GM19468 (cell line): ENCODE data around the gene C6orf89.

Source experiments
- ATAC-seq: cut with Tn5 transposase; IDR thresholded peaks from one replicate; pipeline ENCODE4 v1.9.1; 2021; ENCODE audit warnings: mild to moderate bottlenecking, moderate library complexity, moderate number of reproducible peaks; ENCODE audit not compliant: unreplicated experiment; ENCODE audit errors: extremely low read depth

C6orf89 gene

DNA sequence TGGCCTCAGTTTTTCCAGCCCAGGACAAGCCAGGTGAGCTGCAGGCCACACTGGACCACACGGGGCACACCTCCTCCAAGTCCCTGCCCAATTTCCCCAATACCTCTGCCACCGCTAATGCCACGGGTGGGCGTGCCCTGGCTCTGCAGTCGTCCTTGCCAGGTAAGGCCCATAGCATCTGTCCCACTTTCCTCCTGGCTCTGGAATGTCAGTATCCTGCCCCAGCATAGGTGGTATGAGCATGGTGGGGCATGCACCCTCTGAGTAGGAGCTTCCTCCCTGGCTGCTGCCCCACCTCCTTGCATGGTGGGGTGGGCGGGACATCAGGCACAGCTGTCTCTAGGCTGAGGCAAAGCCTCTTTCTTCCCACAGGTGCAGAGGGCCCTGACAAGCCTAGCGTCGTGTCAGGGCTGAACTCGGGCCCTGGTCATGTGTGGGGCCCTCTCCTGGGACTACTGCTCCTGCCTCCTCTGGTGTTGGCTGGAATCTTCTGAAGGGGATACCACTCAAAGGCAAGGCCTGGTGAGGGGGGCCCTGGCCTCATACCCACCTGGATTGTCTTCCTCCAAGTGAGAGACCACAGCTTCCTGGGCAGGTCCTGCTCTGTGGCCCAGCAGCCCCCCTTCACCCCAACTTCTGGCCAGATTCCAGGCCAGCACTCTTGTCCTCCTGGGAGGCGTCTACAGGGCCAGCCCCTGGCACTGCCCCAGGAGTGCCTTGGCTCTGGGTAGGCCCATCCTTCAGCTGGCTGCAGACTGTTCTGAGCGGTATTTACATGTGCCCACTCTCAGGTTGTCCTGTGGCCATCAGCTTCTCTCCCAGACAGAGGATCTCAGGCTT is 77.9 kb downstream of the C6orf89 start:
- ATAC-seq, result no peak

DNA sequence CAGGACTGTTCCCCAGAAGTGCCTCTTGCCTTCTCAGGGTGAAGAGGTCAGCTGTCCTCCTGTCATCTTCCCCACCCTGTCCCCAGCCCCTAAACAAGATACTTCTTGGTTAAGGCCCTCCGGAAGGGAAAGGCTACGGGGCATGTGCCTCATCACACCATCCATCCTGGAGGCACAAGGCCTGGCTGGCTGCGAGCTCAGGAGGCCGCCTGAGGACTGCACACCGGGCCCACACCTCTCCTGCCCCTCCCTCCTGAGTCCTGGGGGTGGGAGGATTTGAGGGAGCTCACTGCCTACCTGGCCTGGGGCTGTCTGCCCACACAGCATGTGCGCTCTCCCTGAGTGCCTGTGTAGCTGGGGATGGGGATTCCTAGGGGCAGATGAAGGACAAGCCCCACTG is 78.6 kb downstream of the C6orf89 start:
- ATAC-seq, result no peak

GRCh38 chr6:36964908-36965307 is 79.2 kb downstream of the C6orf89 start:
- no peak for ATAC-seq

DNA sequence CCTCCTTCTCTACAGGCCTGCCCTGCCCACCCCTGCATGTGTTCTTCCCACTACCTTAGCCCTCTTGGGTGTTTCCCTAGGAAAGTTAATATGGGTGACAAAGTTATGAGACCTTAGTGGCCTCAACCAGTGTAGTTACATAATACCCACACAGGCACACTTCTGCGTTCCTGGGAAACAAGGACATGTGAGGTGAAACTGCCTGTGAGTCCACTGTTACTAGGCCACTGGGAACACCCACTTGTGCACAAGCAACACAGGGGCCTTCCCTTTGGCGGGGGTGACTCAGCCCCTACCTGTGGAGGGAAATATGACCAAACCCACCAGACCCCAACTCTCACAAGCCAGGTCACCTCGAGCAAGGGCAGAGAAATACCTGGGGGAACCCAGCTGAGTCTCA is 81.5 kb downstream of the C6orf89 start:
- no peak for ATAC-seq

DNA sequence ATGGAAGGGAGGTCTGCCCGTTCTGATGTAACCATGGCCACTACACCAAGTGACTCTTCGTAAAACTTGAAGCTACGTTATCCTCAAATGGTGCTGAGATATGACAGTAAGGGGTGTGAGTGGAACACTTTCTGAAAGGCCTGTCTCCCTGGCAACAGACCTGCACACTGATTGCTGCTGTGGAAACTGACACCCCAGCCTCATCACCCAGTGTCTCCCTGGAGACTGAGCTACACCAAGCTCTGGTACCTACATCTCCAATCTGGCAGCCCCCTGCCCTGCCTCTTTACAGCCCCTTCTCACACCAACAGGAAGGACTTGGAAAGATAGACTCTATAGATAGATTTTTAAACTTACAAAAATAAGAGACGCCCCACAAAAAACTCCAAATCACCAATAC is 82.0 kb downstream of the C6orf89 start:
- no peak for ATAC-seq

- ATAC-seq, result no peak
These were observed 82.7 kb downstream of the C6orf89 start for GRCh38 chr6:36968266-36968977.

- ATAC-seq, result no peak
These were observed 83.5 kb downstream of the C6orf89 start for GRCh38 chr6:36969240-36969691.

DNA sequence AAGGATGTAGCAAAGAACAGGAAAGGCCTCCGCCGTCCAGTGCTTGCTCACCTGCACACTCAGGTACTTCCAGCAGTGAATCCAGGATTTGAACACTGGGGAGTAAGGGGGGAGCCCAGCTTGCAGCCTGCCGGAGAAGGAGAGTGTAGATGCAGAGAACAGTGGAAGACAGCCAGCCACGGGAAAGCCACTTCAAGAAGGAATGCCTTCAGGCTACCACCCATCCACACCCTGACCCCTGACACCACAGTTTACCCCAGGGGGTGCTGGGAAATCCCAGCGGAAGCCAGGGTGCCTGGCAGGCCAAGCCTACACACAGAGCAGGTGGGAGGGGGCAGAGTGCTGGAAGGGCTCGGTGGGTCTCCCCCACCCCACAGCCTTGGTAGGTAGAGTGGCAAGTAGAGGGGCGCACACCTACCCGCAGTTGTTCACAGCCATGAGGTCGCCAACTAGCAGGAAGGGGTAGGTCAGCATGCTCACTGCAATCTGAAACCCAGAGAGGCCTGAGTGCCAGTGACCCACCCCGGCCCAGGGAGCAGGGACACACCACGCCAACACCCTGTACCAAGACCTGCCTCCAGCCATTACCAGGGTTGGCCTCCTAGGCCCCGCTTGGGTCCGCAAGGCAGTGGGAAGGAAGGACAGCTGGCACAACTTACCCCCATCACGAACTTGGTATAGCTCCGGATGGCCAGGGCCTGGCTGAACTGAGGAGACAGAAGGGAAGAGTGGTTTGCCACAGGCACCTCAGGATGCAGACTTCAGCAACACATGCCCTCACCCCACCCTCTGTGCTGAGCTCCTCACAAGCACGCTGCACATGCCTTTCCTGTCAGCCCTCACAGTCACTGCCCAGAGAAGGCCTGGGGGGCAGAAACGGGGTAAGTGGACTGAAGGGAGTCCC is 84.5 kb downstream of the C6orf89 start:
- ATAC-seq, result no peak

GRCh38 chr6:36970892-36971842 is 85.4 kb downstream of the C6orf89 start:
- no peak for ATAC-seq

DNA sequence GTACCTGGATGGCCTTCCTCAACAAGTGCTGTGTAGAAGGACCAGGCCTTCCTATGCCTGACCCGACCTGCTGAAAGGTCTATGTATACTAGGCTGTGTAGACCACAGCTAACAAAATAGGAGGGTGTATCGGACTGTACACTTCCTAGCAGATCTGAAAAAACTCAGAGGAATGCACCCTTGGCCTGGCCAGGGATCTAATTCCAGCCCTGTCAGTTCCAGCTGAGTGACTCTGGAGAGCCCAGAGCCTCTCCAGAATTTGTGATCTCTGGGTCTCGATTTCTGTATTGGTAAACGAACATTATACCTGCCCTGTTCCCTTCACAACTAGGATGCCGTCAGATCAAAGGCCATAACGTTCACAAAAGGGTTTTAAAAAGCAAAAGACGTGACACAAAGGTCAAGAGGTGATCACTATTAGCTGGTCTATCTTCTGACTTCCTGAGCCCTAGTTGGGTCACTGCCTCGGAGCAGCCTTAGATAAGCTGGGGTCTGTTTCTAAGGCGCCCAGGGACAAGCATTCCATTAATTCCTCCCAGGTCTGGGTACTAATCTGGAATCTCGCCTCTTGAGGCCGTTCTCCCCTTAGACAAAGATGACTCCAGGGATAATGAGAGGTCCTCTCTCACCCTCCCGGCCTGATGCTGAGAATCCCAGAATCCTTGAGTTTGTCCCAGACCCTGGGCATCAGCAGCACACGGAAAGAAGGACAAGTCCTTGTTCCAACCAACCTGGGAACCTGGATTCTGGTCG is 86.3 kb downstream of the C6orf89 start:
- ATAC-seq, result no peak

DNA sequence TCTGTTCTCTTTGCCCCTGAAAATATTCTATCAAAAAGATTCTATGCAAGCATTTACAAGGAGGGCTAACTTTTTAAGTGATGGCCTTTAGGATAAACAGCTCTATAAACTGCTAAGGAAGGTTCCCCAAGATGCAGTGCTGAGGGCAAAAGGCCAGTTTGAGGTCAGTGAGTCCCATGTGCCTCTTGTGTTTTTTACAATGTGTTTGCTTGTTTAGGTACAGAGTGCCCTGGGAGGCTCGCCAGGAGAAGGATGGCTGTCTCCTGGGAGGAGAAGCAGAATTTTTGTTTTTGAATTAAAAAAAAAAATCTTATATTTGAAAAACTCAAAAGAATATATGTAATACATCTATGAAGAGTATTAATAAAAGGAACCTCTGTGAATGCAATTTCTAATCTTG is 87.4 kb downstream of the C6orf89 start:
- ATAC-seq, result no peak

DNA sequence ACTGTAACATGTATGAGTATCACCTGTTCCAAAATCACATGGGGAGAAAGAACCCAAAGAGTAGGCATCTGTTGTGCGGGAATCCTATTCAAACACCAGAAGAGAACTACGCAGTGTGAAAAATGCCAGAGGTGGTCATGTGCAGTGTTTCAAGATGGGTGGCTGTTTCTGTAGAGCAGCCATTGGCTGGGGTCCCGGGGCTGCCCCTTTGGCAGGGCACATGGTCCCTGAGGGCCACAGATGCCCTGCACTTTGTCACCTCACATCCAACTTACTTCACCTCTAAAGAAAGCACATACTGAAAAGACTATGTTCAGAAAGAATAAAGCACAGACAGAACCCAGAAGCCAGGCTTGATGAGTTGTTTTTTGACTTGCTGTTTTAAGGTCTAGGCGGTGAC is 87.9 kb downstream of the C6orf89 start:
- no peak for ATAC-seq

- ATAC-seq, result no peak
These were observed 89.7 kb downstream of the C6orf89 start for GRCh38 chr6:36975231-36976006.

- ATAC-seq, result no peak
These were observed 90.2 kb downstream of the C6orf89 start for GRCh38 chr6:36976007-36976264.

- no peak for ATAC-seq
These were observed 90.8 kb downstream of the C6orf89 start for GRCh38 chr6:36976509-36976908.

GRCh38 chr6:36976931-36977330 is 91.2 kb downstream of the C6orf89 start:
- no peak for ATAC-seq

- no peak for ATAC-seq
These were observed 91.8 kb downstream of the C6orf89 start for GRCh38 chr6:36977470-36977941.
